Activated naive CD4-positive, alpha-beta T cell (primary cell): ENCODE results near the gene RASD2.
A peak's percentile ranks its signal among the peaks of the same experiment; 100 is the strongest.
"Not testable (repeated sequence)": the region's sequence is repeated elsewhere in the genome, so short reads cannot be mapped to it uniquely, and the experiment has no call there.

Experiments used
- DNase-seq, 4 experiments: peaks; one replicate each; lab custom pipeline; 2025; lab: John Stamatoyannopoulos, UW

The RASD2 gene

GRCh38 chr22:35540595-35541253, at the start of gene RASD2:
Gene RASD2 (plus strand): TSS chr22:35540831. CDS start chr22:35546810, 5,979 bp downstream.
- DNase-seq = peak in 1 of 4 experiments; percentile 22

DNA sequence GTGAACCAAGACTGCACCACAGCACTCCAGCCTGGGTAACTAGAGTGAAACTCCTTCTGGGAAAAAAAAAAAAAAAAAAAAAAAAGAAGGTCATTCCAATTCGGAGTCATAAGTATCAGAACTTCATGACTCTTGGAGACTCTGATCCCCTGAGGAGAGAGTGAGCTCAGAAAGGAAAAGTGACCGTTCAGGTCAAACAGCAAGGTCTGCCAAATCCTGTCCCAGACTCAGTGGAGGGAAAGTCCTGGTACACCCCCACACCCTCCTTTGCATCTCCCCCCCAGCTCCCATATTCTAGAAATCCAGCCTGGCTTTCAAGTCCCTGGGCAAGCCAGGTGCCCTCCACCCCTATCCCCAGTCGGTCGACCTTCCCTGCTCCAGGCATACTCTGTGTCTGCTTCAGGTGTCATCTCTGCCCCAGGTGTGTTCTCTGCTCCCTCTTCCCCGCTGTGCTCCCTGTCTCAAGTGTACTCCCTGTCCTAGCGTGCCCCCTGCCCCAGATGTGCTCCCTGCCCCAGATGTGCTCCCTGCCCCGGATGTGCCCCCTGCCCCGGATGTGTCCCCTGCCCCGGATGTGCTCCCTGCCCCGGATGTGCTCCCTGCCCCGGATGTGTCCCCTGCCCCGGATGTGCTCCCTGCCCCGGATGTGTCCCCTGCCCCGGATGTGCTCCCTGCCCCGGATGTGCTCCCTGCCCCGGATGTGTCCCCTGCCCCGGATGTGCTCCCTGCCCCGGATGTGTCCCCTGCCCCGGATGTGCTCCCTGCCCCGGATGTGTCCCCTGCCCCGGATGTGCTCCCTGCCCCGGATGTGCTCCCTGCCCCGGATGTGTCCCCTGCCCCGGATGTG, 49.3 kb upstream of the RASD2 start:
- not testable (repeated sequence) for DNase-seq

DNA sequence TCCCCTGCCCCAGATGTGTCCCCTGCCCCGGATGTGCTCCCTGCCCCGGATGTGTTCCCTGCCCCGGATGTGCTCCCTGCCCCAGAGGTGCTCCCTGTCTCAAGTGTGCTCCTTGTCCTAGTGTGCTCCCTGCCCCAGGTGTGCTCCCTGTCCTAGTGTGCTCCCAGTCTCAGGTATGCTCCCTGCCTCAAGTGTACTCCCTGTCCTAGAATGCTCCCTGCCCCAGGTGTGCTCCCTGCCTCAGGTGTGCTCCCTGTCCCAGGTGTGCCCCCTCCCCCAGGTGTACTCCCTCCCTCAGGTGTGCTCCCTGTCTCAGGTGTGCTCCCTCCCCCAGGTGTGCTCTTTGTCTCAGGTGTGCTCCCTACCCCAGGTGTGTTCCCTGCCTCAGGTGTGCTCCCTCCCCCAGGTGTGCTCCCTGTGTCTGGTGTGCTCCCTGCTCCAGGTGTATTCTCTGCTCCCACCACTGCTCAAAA, 48.7 kb upstream of the RASD2 start:
- no peak for DNase-seq

GRCh38 chr22:35493074-35493473, 47.6 kb upstream of the RASD2 start:
- DNase-seq = no peak

- DNase-seq = not testable (repeated sequence)
Measured at GRCh38 chr22:35495711-35496110, 44.9 kb upstream of the RASD2 start.

DNA sequence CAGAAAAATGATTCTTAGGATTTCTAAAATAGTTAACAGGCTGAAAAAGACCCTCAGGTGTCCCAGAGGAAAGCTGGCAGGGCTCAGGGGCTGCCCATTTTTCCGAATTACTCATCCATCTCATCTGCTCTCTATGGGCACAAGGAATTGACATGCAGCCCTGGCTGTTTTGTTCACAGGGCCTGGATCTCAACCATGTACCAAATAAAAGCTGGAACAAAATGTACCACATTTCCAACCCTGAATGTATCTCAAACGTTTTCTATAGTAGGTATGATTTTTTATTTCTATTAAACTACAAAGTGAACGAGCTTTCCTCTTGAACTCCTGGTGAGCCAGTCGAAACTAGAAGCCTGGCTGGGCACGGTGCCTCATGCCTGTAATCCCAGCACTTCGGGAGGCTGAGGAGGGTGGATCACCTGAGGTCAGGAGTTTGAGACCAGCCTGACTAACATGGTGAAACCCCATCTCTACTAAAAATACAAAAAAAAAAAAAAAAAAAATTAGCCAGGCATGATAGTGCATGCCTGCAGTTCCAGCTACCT, 43.8 kb upstream of the RASD2 start:
- DNase-seq = no peak

DNA sequence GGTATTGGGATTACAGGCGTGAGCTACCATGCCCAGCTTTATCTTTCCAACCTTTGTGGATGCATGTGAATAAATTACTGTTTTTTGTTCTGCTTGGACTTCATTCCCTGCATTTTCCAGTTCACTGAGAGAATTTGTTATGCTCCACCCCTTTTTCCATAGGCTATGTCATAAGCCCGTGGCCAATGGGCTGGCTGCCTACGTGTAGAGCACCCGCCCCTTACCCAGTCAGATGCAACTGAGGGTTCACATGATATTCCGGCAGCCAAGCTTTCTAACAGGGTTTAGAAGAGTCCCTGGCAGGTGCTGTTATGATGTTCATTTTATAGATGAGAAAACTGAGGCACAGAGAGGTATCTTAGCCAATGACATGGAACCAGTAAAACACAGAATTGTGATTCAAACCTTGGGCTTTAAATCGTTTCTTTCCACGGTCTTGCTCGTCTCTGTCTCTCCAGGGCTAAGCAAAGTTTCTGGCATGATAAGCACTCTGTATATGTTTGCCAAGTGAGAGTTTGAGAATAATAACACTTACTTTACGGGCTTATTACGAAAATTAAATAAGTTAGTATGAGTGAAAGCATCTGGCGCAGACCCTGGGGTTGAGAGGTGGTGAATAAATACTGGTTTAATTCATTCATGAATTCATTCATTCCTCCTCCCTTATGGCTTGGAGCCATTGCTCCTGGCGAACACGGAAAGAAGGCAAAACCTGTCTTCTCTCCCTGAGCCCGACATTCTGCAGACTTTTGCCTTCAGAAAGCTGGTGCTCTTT, 42.4 kb upstream of the RASD2 start:
- no peak for DNase-seq

GRCh38 chr22:35502836-35503235, 37.8 kb upstream of the RASD2 start:
- DNase-seq = no peak

DNA sequence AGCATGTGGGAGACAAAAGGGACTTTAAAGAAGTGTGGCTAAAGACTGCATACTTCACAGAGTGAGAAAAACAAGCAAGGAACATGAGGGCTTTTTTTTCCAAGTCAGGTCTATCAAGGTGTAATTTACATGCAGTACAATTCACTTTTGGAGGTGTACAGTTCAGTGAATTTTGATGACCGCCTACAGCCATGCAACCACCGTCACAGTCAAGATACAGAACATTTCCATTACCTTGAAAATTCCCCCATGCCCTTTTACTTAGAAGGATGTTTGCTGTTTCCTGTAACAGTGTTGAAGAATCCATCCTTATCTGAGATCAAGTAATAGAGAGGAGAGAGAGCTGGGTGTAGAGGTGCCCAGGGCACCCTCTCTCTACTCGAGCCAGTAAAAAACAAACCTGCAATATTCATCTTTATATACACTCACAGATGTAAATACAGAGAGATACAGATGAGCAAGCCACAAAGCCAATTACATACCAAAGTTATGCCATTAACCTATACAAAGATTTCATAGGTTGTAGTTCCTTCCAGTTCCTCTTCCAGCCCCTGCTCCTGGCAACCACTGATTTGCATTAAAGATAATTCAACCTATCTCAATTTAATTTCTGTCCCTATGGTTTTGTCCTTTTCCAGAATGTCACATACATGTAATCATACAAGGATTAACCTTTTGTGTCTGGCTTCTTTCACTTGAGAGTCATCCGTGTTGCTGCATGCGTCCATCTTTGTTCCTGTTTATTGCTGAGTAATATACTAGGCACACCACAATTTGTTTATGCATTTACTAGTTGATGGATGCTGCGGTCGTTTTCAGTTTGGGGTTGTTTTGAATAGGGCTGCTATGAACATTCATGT, 35.0 kb upstream of the RASD2 start:
- no peak for DNase-seq

GRCh38 chr22:35506259-35506570, 34.4 kb upstream of the RASD2 start:
- no peak for DNase-seq

DNA sequence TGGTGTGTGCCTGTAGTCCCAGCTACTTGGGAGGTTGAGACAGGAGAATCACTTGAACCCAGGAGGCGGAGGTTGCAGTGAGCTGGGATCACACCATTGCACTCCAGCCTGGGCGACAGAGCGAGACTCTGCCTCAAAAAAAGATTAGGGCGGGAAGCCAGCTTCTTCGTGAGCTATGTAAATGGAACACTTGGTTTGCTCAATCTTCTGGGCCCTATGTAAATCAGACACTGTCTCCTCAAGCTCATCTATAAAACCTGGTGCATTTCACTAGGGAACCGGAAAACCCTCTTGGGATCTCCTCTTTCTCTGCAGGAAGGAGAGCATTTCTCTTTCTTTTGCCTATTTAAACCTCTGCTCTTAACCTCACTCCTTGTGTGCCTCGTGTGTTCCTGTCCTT, 32.8 kb upstream of the RASD2 start:
- DNase-seq = not testable (repeated sequence)

DNA sequence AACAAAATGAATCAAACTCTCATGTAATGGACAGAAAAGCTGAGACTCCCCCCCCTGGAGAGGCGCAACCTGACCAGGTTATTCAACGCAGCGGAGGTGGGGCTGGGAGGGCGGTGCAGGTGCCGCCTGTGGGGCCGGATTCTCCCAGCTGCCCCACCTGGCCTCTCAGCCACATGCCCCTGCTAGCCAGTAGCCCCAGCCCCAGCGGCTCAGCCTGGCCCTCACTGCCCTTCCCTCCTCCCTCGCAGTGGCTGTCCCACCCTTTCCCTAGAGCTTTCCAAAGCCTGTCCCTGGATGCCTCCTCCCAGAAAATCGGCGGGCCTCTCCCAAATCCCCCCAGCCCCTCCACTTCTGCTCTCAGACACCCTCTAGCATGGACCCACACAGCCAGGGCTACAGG, 31.2 kb upstream of the RASD2 start:
- no peak for DNase-seq

GRCh38 chr22:35509960-35510359, 30.7 kb upstream of the RASD2 start:
- DNase-seq = no peak

DNA sequence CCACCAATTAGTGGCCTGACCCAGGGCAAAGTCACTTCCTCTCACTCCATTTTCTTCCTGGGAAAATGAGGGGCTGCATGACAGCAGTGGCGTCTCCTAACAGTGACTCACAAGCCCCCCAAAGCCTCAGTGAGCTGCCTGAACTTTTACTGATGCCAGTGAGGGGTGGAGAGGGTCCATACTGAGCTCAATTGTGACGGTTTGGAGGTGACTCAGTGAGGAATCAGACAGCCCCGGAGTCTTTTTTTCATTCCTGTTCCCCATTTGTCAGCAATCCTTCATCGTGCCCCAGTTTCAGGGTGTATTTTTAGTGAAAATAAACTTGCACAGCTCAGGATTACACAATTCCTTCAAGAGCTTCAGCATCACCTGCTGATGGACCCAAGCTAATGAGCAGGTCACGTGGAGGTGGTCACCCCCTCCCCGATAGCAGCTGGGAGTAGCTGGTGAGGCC, 30.1 kb upstream of the RASD2 start:
- DNase-seq = no peak

GRCh38 chr22:35510951-35511350, 29.7 kb upstream of the RASD2 start:
- DNase-seq = no peak

- no peak for DNase-seq
Measured at GRCh38 chr22:35514366-35514765, 26.3 kb upstream of the RASD2 start.

GRCh38 chr22:35515952-35516351, 24.7 kb upstream of the RASD2 start:
- DNase-seq = not testable (repeated sequence)

- no peak for DNase-seq
Measured at GRCh38 chr22:35516723-35517122, 23.9 kb upstream of the RASD2 start.

DNA sequence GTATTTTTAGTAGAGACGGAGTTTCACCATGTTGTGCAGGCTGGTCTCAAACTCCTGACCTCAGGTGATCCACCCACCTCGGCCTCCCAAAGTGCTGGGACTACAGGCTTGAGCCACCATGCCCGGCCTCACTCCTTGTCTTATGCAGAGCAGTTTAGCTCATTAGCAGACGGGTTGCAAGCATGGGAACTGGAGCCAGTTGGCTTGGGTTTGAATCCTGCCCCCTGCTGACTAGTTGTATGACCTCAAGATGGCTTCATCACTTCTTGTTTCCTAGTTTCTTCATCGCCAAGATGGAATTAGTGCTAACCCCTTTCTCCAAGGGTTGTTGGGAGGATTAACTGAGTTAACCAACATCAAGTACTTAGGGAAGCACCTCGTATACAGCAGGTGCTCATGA, 23.4 kb upstream of the RASD2 start:
- DNase-seq = no peak

DNA sequence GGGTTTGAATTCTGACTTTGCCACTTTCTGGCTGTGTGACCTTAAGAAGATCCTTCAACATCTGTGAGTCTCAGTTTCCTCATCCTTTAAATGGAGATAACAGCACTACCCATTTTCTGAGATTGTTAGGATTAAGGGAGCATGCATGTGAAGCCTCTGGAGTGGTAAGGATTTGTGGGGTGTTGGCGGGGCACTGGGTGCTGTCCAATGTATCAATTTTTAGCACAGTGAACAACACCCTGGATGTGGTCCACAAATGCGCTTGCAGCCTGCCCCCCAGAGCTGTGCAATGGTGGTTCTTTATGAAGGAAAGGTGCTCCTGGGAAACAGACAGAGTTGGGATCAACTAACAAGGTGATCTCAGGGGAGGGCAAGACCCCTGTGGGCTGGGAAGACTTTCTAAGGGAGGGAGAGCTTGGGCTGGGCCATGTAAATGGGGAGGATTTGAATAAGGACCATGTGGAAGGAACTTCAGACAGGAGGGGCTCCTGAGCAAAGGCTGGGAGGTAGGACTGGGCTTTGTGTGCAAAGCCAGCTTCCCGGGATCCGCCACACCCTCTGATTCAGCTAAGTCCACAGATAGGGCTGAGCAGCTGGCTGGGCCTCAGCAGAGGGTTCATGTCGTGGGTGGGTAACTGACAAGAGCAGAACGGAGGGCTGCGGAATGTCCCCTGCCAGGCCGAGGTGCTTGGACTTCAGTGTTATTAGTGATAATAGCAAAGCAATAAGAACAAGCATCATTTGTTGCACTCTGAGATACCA, 22.7 kb upstream of the RASD2 start:
- no peak for DNase-seq

- no peak for DNase-seq
Measured at GRCh38 chr22:35518811-35519210, 21.8 kb upstream of the RASD2 start.
